GM12892 (cell line): Measurements from ENCODE around the gene MYO5C.

Source experiments
- POLR2A ChIP-seq: IDR thresholded peaks from 2 replicates; pipeline ENCODE4 v1.6.1; 2011; ENCODE audit warnings: low read depth, low read length, control low read depth
- POLR2AphosphoS5 ChIP-seq: IDR thresholded peaks from 2 replicates; pipeline ENCODE4 v1.6.1; 2011; ENCODE audit warnings: low read depth, low read length, control low read depth
- TAF1 ChIP-seq: IDR thresholded peaks from 2 replicates; pipeline ENCODE4 v1.6.1; 2011; ENCODE audit warnings: low read depth, mild to moderate bottlenecking, control low read depth, low read length, borderline replicate concordance

- TF ChIP-seq POLR2A (no peak), POLR2AphosphoS5 (no peak), TAF1 (no peak)
These were observed 77.2 kb downstream of the MYO5C start for GRCh38 chr15:52218371-52218770.
